Common myeloid progenitor, CD34-positive (primary cell): ENCODE results near the gene MCRIP2.
A peak's percentile ranks its signal among the peaks of the same experiment; 100 is the strongest.

Experiments used
- CTCF ChIA-PET: fragments of 350-600 bp; sonication (Branson Sonifier 250); formaldehyde crosslinking; loops from one replicate; lab custom pipeline; 2021; ENCODE audit warnings: antibody characterized with exemption; lab: Charles Lee
- POLR2A ChIA-PET: fragments of 350-600 bp; sonication (Branson Sonifier 250); formaldehyde crosslinking; loops from one replicate; lab custom pipeline; 2021; ENCODE audit warnings: antibody characterized with exemption; lab: Charles Lee
- DNase-seq, 3 donors: peaks; one replicate each; pipeline versions ENCODE4 v3.0.0 to v3.0.0-alpha.2; 2013
- H3K27ac ChIP-seq, 2 experiments: 1 replicate in 1 of 2; 2 replicates in 1 of 2; pipeline ENCODE4 v1.7.0; 2013; ENCODE audit warnings: inconsistent platforms in 2 of 2, low read length in 2 of 2, mild to moderate bottlenecking in 2 of 2, low read depth in 1 of 2, moderate library complexity in 1 of 2; ENCODE audit not compliant: severe bottlenecking in 2 of 2, insufficient read depth in 1 of 2, poor library complexity in 1 of 2
- H3K27me3 ChIP-seq, 5 experiments: replicated peaks in 2 of 5; 1 replicate in 3 of 5; 2 replicates in 2 of 5; pipeline versions ENCODE4 v1.6.1 to v1.7.0; 2013; ENCODE audit warnings: low read length in 4 of 5, mild to moderate bottlenecking in 2 of 5, moderate library complexity in 2 of 5, inconsistent platforms in 1 of 5; ENCODE audit not compliant: insufficient read depth in 5 of 5, control insufficient read depth in 4 of 5
- H3K36me3 ChIP-seq, 4 experiments: 1 replicate in 2 of 4; 2 replicates in 2 of 4; pipeline versions ENCODE4 v1.6.1 to v1.7.0; 2013; ENCODE audit warnings: low read length in 3 of 4, control low read depth in 1 of 4, mild to moderate bottlenecking in 1 of 4; ENCODE audit not compliant: control insufficient read depth in 4 of 4, insufficient read depth in 4 of 4
- H3K4me1 ChIP-seq, 4 experiments: 1 replicate in 3 of 4; 2 replicates in 1 of 4; pipeline versions ENCODE4 v1.6.1 to v1.7.1; 2013; ENCODE audit warnings: low read length in 3 of 4, mild to moderate bottlenecking in 3 of 4, control low read depth in 1 of 4, inconsistent platforms in 1 of 4, moderate library complexity in 1 of 4; ENCODE audit not compliant: control insufficient read depth in 4 of 4, insufficient read depth in 4 of 4; ENCODE audit errors: control extremely low read depth in 1 of 4
- H3K4me3 ChIP-seq, 7 experiments: 1 replicate in 4 of 7; 2 replicates in 3 of 7; pipeline versions ENCODE4 v1.5.1 to v1.7.0; 2013; ENCODE audit warnings: mild to moderate bottlenecking in 7 of 7, low read length in 6 of 7, moderate library complexity in 6 of 7, inconsistent platforms in 2 of 7, low read depth in 2 of 7, control low read depth in 1 of 7; ENCODE audit not compliant: insufficient read depth in 4 of 7, control insufficient read depth in 1 of 7; ENCODE audit errors: extremely low read depth in 1 of 7
- H3K9me3 ChIP-seq, 5 experiments: 1 replicate in 4 of 5; 2 replicates in 1 of 5; pipeline versions ENCODE4 v1.6.1 to v1.7.1; 2013; ENCODE audit warnings: low read length in 4 of 5, mild to moderate bottlenecking in 2 of 5, inconsistent platforms in 1 of 5, low read depth in 1 of 5, moderate library complexity in 1 of 5; ENCODE audit not compliant: control insufficient read depth in 4 of 5, insufficient read depth in 2 of 5; ENCODE audit errors: control extremely low read depth in 1 of 5
- WGBS: methylation state at CpG from one replicate; pipeline ENCODE4 v1.1.5; 2013; ENCODE audit not compliant: insufficient coverage; 5-methylcytosine and 5-hydroxymethylcytosine counted together

MCRIP2 gene

DNA sequence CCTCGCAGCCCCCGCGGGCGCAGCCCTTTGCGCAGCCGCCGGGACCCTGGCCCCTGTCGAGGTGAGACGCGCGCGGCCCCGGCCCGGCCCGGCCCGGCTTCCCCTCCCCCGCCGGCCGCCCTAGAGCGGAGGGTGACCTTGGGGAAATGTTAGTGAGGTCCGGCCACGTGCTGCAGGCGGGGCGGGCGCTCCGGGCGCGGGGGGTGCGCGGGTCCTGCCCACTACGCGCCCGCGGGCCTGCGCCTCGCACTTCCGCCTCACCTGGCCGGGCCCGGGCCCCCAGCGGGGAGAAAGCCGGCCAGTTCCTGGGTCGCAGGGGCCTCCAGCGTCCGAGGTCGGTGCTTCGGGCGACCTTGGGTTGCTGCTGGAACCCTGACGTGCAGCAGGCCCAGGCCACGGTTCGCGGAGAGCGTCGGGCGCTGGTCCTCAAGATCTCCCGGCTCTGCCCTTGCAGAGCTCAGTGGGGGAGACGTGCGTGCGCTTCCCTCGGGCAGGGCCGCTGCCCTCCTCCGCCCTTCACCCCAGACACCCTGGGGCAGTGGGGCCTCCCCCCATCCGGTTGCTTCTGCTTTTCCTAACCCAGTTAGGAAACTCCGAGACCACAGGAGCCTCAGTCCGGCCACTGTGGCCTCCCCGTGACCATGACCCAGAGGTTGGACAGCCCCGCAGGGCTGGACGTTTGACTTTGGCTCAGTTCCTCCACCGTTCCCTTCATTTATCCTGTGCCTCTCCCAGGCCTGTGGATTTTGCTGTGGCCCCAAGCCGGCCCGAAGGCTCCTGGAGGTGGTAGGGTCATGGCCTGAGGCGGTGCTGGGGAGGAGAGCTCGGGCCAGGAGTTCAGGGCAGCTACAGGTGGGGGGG is 791 bp downstream of the MCRIP2 start:
- POLR2A ChIA-PET: no interaction called here
- no peaks in the 10 kb centered on the region for H3K9me3 ChIP-seq
- no peak overlapping the region for H3K27ac ChIP-seq
- peaks cover 0 to 12% (median 0%) of the 10 kb centered on the region in 4 experiments for H3K36me3 ChIP-seq
- H3K4me1 ChIP-seq: peaks cover 0 to 35% (median 32%) of the 10 kb centered on the region in 4 experiments
- peak in 2 of 3 donors; percentile 25 to 35 for DNase-seq
- H3K27me3 ChIP-seq: no peaks in the 10 kb centered on the region
- H3K4me3 ChIP-seq: peak overlapping the region; percentile 39 to 79 (median 69)
- CTCF ChIA-PET: interaction anchor here (1.2 to 1.6 kb wide), 2 partner anchors 20 to 26 kb away, joined by 3 read pairs; partner anchors contain the start of gene RHOT2
- 2% methylated on average over 45 of the region's 72 CpGs for WGBS

DNA sequence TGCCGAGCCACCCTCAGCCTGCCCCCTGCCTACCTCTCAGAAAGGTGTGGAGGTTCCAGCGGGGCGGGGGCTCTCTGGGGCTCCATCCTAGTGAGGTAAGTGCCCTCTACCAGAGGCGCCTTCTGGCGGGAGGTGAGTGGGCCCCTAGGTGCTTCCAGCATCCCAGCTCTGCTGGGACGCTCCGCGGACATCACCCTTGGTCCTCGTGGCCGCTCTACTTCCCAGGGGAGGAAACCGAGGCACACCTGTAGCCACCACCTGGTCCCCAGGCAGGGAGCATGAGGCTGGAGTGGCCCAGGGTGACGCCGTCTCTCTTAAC is 1.4 kb downstream of the MCRIP2 start:
- Histone ChIP-seq H3K27ac (no peak overlapping the region), H3K36me3 (peaks cover 0 to 13% (median 0%) of the 10 kb centered on the region in 4 experiments), H3K27me3 (no peaks in the 10 kb centered on the region), H3K4me1 (peaks cover 0 to 35% (median 32%) of the 10 kb centered on the region in 4 experiments), H3K4me3 (peak overlapping the region in 3 of 7 experiments; percentile 74 to 79 (median 75)), H3K9me3 (no peaks in the 10 kb centered on the region)
- ChIA-PET CTCF (interaction anchor here (1.0 to 1.6 kb wide), 4 partner anchors 17 to 47 kb away, joined by 3 to 4 read pairs (median 3); partner anchors contain the start of gene RHOT2), POLR2A (no interaction called here)
- no peak for DNase-seq
- WGBS: 97% methylated on average over 13 of the region's 13 CpGs

DNA sequence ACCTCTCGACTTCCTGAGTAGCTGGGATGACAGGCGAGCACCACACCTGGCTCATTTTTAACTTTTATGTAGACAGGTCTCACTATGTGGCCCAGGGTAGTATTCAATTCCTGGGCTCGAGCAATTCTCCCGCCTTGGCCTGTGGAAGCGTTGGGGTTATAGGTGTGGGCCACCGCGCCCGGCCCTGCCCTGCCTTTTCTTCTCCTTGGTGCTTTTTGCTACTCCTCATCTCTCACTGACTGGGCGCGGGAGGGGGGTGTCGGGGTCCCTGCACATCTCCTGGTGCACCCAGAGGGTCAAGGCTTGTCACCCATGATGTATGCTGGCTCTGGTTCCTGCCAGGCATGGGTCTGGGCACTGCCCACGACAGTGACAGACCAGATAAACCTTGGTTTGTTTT is 2.9 kb downstream of the MCRIP2 start:
- WGBS: 100% methylated on average over 8 of the region's 12 CpGs
- H3K27ac ChIP-seq: no peak overlapping the region
- POLR2A ChIA-PET: no interaction called here
- H3K27me3 ChIP-seq: no peaks in the 10 kb centered on the region
- peaks cover 0 to 13% (median 0%) of the 10 kb centered on the region in 4 experiments for H3K36me3 ChIP-seq
- no peaks in the 10 kb centered on the region for H3K9me3 ChIP-seq
- peaks cover 0 to 46% (median 44%) of the 10 kb centered on the region in 4 experiments for H3K4me1 ChIP-seq
- H3K4me3 ChIP-seq: no peak overlapping the region
- no peak for DNase-seq
- CTCF ChIA-PET: no interaction called here

DNA sequence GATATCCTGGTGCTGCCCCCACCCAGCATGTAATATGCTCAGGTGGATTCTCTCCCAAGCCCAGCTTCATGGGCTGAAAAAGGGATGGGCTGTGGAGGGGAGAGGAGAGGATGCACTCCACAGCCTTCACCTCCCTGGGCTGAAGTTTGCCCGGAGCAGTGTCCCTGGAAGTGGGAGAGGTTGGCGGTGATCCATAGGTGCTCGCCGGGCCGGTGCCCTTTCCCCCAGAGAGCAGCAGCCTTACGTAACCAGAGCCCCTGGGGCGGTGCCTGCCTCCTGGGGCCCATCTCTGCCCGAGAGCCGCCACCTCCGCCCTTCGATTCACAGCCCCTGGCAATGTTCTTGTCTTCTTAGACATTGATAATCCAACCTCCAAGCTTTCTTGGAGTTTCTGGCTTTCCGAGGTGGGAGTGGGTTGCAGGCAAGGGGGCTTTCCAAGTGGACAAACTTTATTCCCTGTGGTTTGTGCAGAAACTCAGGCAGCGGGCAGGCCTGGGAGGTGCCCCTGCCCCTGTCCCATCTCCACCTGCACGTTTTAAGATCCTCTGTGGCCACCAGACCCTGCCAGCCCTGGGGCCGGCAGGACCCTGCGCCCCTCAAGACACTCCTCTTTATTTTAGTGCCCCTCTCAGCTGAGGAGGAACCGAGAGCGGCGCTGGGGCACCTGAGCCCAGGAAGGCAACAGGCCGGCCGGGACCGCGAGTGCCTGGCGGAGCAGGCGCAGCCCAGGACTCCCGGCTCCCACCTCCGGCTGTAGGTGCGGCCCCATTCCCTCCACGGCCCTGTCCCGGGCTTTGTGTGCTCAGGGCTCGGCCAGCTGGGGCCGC is 4.4 kb downstream of the MCRIP2 start:
- peaks cover 0 to 17% (median 0%) of the 10 kb centered on the region in 4 experiments for H3K36me3 ChIP-seq
- ChIA-PET POLR2A (interaction anchor here (0.6 kb wide), 1 partner anchor 175 kb away, joined by 3 read pairs; no protein-coding TSS in a partner anchor), CTCF (no interaction called here)
- WGBS: 96% methylated on average over 17 of the region's 32 CpGs
- peaks cover 0 to 51% (median 47%) of the 10 kb centered on the region in 4 experiments for H3K4me1 ChIP-seq
- no peaks in the 10 kb centered on the region for H3K9me3 ChIP-seq
- H3K27ac ChIP-seq: no peak overlapping the region
- no peaks in the 10 kb centered on the region for H3K27me3 ChIP-seq
- no peak overlapping the region for H3K4me3 ChIP-seq
- DNase-seq: no peak

DNA sequence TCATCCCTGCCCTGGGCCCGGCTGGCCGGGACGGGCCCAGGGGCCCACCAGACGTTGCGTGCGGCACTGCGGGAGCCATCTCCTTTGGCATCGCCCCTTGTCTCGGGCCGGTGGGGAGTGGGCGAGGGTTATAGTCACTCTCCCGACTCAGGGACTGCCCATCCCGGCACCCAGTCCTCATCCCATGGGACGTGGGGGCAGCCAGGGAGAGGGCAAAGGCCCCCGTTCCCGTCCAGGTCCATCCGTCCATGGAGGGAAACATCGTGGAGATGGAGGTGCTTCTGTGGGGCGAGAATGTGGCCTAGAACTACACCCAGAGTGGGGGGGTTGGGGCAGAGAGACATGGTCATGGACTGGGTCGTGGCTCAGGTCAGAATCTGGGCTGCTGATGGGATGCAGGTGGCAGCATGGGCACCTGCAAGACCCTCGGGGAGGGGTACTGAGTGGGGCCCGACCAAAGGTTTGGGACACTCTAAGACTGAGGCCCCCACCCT is 5.1 kb downstream of the MCRIP2 start:
- Histone ChIP-seq H3K27ac (no peak overlapping the region), H3K36me3 (peaks cover 0 to 22% (median 0%) of the 10 kb centered on the region in 4 experiments), H3K9me3 (no peaks in the 10 kb centered on the region), H3K27me3 (no peaks in the 10 kb centered on the region), H3K4me1 (peaks cover 0 to 45% (median 41%) of the 10 kb centered on the region in 4 experiments), H3K4me3 (no peak overlapping the region)
- DNase-seq: no peak
- WGBS: 95% methylated on average over 12 of the region's 22 CpGs
- ChIA-PET POLR2A (no interaction called here), CTCF (interaction anchor here (1.5 kb wide), 1 partner anchor 70 kb away, joined by 5 read pairs; no protein-coding TSS in a partner anchor)

DNA sequence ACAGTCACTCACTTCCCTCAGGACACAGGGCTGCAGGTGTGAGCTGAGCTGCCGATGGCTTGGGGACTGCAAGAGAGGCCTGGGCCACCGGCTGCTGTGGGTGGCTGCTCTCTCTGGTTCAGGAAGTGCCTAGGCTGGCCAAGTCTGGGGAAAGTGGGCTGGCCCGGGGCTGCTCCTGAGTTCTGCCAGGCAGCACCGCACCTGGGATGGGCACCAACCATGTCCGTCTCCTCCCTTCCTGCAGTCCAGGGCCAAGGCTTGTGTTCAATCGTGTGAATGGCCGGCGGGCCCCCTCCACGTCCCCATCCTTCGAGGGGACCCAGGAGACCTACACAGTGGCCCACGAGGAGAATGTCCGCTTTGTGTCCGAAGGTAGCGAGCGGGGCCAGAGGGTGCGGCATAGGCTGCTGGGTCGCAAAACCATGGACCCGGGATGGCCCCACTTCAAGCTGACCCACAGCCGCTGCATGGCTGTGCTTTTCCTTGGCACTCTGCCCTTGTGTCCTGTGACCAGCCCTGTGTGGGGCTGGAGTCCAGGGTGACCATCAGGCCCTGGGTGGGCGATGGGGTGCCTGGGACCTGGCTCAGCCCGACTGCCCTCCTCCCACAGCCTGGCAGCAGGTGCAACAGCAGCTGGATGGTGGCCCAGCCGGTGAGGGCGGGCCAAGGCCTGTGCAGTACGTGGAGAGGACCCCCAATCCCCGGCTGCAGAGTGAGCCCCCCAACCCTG is 5.7 kb downstream of the MCRIP2 start:
- H3K4me1 ChIP-seq: peaks cover 0 to 40% (median 39%) of the 10 kb centered on the region in 4 experiments
- no peaks in the 10 kb centered on the region for H3K9me3 ChIP-seq
- H3K36me3 ChIP-seq: peaks cover 0 to 28% (median 2%) of the 10 kb centered on the region in 4 experiments
- no peak for DNase-seq
- H3K27ac ChIP-seq: no peak overlapping the region
- 94% methylated on average over 13 of the region's 25 CpGs for WGBS
- ChIA-PET POLR2A (interaction anchor here (0.7 kb wide), 1 partner anchor 1854 kb away, joined by 3 read pairs; no protein-coding TSS in a partner anchor), CTCF (interaction anchor here (1.2 to 1.5 kb wide), 2 partner anchors 42 to 70 kb away, joined by 3 to 5 read pairs; no protein-coding TSS in a partner anchor)
- H3K4me3 ChIP-seq: no peak overlapping the region
- H3K27me3 ChIP-seq: no peaks in the 10 kb centered on the region
